Naive thymus-derived CD8-positive, alpha-beta T cell (primary cell): ENCODE data around the gene AEN. TPM values are rescaled to one million over a fixed set of nuclear protein-coding genes. Genes with fewer than 3 reads are reported as not detected.

Source experiments
- ATAC-seq, 2 donors: fragments of 150-1000 bp; cut with Tn5 transposase in 1 of 2; sonication (Bioruptor Pico), chemical (Tn5 transposase) in 1 of 2; 1 replicate in 1 of 2; 2 replicates in 1 of 2; pipeline ENCODE4 v1.10.0; 2021; ENCODE audit warnings: mild to moderate bottlenecking in 2 of 2, moderate library complexity in 2 of 2
- POLR2A ChIA-PET: fragments of 350-600 bp; sonication (Branson Sonifier 250); formaldehyde crosslinking; loops from one replicate; lab custom pipeline; 2021; ENCODE audit warnings: antibody characterized with exemption; lab: Charles Lee
- DNase-seq, 10 donors: peaks; one replicate each; pipeline versions ENCODE4 v3.0.0 to v3.0.0-alpha.2; 2020 to 2022
- H3K27ac Mint-ChIP-seq, 10 donors: one replicate each; pipeline ENCODE4 v1.8.0; 2020 to 2022; ENCODE audit warnings: mild to moderate bottlenecking in 10 of 10, mixed read lengths in 10 of 10, moderate library complexity in 4 of 10, inconsistent platforms in 1 of 10
- H3K27me3 Mint-ChIP-seq, 5 donors: one replicate each; pipeline ENCODE4 v1.8.0; 2021 to 2022; ENCODE audit warnings: mixed read lengths in 5 of 5
- H3K36me3 Mint-ChIP-seq, 3 donors: one replicate each; pipeline ENCODE4 v1.8.0; 2020 to 2022; ENCODE audit warnings: mixed read lengths in 3 of 3, mild to moderate bottlenecking in 2 of 3, inconsistent platforms in 1 of 3
- H3K4me1 Mint-ChIP-seq, 4 donors: one replicate each; pipeline ENCODE4 v1.8.0; 2021 to 2022; ENCODE audit warnings: mixed read lengths in 4 of 4
- H3K4me3 Mint-ChIP-seq, 10 donors: one replicate each; pipeline ENCODE4 v1.8.0; 2020 to 2022; ENCODE audit warnings: mild to moderate bottlenecking in 10 of 10, mixed read lengths in 10 of 10, moderate library complexity in 6 of 10, inconsistent platforms in 1 of 10
- H3K9me3 Mint-ChIP-seq, 9 donors: one replicate each; pipeline ENCODE4 v1.8.0; 2020 to 2022; ENCODE audit warnings: mixed read lengths in 9 of 9, mild to moderate bottlenecking in 3 of 9, inconsistent platforms in 1 of 9, moderate library complexity in 1 of 9
- polyA plus RNA-seq, 3 donors: library from polyadenylated mRNA; unstranded; fragments of 300-500 nt; fragmentation: Illumina TruSeq; gene quantifications; one replicate each; pipeline ENCODE4 v1.2.3, GENCODE V29; 2021
- total RNA-seq, 8 experiments: library from RNA in 2 of 8; stranded (reverse) in 2 of 8; gene quantifications; one replicate each; pipeline ENCODE4 v1.2.3 and lab custom pipeline; 2021 to 2026

The AEN gene
- total and polyA plus RNA-seq, 5 experiments from 2014 or later: 18.0 to 51.6 (median 32.9) TPM

DNA sequence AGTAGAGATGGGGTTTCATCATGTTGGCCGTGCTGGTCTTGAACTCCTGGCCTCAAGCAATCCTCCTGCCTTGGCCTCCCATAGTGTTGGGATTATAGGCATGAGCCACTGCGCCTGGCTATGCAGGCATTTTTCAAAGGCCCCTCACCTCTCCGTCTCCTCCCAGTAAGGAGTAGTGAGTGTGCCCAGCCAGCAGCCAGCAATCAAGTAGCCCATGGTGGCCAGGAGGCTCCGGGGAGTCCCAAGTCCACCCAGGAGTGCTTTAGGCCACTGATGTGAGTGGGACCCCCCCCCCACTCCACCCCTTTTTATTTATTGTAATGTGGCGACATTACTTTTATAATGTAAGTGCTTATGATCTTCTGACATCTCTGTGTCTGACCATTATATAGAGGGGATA lies 25.8 kb downstream of the AEN start:
- POLR2A ChIA-PET: interaction anchor here (4.3 to 8.4 kb wide), 3 partner anchors 10 to 21 kb away, joined by 34 to 80 read pairs (median 40); no protein-coding TSS in a partner anchor
- Mint-ChIP-seq H3K9me3 (no peaks in the 10 kb centered on the region), H3K4me1 (peaks cover 51 to 97% (median 93%) of the 10 kb centered on the region in 4 donors), H3K36me3 (peaks cover 0 to 50% (median 12%) of the 10 kb centered on the region in 3 donors), H3K27me3 (no peaks in the 10 kb centered on the region), H3K4me3 (peak overlapping the region in 7 of 10 donors; percentile 33 to 97 (median 80)), H3K27ac (peak overlapping the region; percentile 92 to 100 (median 98))
- ATAC-seq (no peak), DNase-seq (peak in 1 of 10 donors; percentile 11)

DNA sequence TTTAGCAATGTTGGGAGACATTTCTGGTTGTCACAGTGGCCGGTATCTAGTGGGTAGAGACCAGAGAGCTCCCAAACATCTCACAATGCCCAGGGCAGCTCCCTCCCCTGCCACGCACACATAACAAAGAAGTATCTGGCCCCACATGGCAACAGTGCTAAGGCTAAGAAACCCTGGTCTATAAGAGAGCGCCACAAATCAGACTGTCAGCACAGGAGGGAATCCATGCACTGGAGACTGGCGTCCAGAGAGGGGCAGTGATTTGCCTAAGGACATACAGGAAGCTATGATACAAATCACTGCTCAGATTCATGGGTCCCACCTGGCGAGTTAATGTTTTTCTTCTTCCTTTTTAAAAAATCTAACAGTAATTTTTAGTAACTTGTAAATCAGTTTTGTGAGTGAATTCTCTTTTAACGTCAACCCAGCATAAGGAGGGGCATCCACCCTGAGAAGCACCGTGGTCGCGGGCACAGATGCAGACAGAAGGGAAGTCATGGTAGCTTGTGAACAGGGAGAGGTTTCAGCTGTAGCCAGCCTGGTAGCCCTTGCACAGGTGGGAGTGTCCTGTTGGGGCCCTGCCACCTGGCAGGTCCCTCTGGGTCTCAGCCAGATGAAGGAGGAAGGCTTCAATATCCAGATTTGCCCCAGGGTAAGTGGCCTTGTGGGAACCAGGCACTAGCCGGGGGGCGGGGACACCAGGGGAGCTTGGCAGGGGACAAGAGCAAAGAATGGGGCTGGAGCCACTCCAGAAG lies 26.4 kb downstream of the AEN start:
- H3K36me3 Mint-ChIP-seq: peaks cover 0 to 44% (median 9%) of the 10 kb centered on the region in 3 donors
- no peaks in the 10 kb centered on the region for H3K9me3 Mint-ChIP-seq
- H3K27ac Mint-ChIP-seq: peak overlapping the region; percentile 92 to 100 (median 98)
- ATAC-seq (peak in 1 of 2 donors; percentile 37), DNase-seq (peak in 1 of 10 donors; percentile 17)
- peaks cover 46 to 92% (median 89%) of the 10 kb centered on the region in 4 donors for H3K4me1 Mint-ChIP-seq
- no peaks in the 10 kb centered on the region for H3K27me3 Mint-ChIP-seq
- peak overlapping the region; percentile 21 to 97 (median 82) for H3K4me3 Mint-ChIP-seq
- POLR2A ChIA-PET: interaction anchor here (1.6 to 8.4 kb wide), 4 partner anchors 9 to 21 kb away, joined by 4 to 80 read pairs (median 37); no protein-coding TSS in a partner anchor

DNA sequence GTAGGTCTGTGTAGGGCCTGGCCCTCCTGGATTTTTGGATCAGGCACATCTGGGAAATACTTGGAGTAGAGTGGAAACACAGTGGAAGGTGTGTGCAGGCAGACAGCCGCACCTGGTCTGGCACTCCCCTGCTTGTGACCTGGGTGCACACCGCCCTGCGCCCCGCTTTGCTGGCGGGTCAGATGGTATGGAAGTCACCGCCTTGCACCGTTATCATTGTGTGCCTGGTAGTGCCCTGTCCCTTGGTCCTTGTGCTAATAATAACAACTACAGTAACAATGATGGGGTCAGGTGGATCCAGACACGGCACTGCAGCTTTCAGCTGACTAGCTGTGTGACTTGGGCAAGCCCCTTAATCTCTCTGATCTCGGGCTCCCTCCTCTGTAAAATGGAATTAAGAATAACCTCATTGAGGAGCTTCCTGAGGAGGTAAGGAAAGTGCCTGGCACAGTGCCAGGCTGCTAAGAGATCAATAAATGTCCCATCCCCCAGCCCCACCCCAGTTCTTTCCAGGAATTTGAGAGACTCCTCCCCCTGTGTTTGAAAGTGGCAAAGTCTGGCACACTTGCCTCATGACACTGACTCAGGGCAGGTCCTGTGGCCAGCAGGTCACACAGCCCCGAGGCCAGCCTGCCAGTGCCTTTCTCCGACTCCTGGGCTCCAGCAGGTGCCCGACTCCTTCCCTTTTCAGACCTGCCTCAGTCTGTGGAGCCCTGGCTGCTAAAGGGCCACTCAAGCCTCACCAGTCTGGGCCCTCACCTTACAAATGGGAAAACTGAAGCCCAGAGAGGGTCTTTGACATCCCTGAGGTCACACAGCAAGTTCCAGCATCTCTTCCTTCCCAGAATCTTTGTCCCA lies 27.4 kb downstream of the AEN start:
- no peaks in the 10 kb centered on the region for H3K9me3 Mint-ChIP-seq
- ATAC-seq (no peak), DNase-seq (peak in 3 of 10 donors; percentile 19 to 44 (median 43))
- no peaks in the 10 kb centered on the region for H3K27me3 Mint-ChIP-seq
- H3K27ac Mint-ChIP-seq: peak overlapping the region; percentile 92 to 100 (median 98)
- peak overlapping the region; percentile 59 to 97 (median 82) for H3K4me3 Mint-ChIP-seq
- POLR2A ChIA-PET: interaction anchor here (1.1 to 8.4 kb wide), 7 partner anchors 8 to 27 kb away, joined by 3 to 80 read pairs (median 9); partner anchors contain the start of gene AEN
- H3K4me1 Mint-ChIP-seq: peaks cover 53 to 95% (median 94%) of the 10 kb centered on the region in 4 donors
- H3K36me3 Mint-ChIP-seq: peaks cover 0 to 47% (median 9%) of the 10 kb centered on the region in 3 donors

DNA sequence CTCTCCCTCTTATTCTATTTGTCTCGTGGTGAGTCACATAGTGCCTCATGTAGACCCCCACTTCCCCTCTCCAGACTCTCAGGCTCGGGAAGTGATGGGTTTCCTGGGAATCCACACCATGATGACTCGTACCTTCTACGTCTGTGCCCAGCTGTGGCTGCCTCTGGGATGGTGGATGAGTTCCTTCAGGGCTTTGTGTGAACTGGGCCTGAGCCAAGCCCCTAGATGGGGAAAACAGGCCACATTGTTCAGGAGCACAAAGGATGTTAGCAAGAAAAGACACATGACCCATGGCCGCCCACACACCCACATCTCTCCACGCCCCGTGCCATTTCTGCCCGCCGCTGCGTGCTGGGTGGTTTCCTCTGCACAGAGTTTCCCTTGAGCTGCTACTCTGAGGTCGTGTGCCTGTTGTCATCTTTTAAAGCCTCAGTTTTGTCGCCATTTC lies 28.2 kb downstream of the AEN start:
- Mint-ChIP-seq H3K9me3 (no peaks in the 10 kb centered on the region), H3K36me3 (peaks cover 0 to 41% (median 9%) of the 10 kb centered on the region in 3 donors), H3K4me3 (peak overlapping the region; percentile 59 to 97 (median 82)), H3K27ac (peak overlapping the region; percentile 92 to 100 (median 98)), H3K27me3 (no peaks in the 10 kb centered on the region), H3K4me1 (peaks cover 51 to 96% (median 94%) of the 10 kb centered on the region in 4 donors)
- ATAC-seq: peak; percentile 91 to 94
- POLR2A ChIA-PET: interaction anchor here (0.8 to 8.4 kb wide), 7 partner anchors 7 to 28 kb away, joined by 3 to 80 read pairs (median 9); partner anchors contain the start of gene AEN
- DNase-seq: peak; percentile 40 to 85 (median 66)

GRCh38 chr15:88649753-88650551 lies 28.8 kb downstream of the AEN start:
- no peaks in the 10 kb centered on the region for H3K27me3 Mint-ChIP-seq
- ATAC-seq (peak in 1 of 2 donors; percentile 2), DNase-seq (peak in 1 of 10 donors; percentile 11)
- H3K36me3 Mint-ChIP-seq: peaks cover 0 to 37% (median 14%) of the 10 kb centered on the region in 3 donors
- peak overlapping the region; percentile 92 to 100 (median 98) for H3K27ac Mint-ChIP-seq
- no peaks in the 10 kb centered on the region for H3K9me3 Mint-ChIP-seq
- peak overlapping the region; percentile 59 to 97 (median 82) for H3K4me3 Mint-ChIP-seq
- H3K4me1 Mint-ChIP-seq: peaks cover 51 to 96% (median 94%) of the 10 kb centered on the region in 4 donors
- POLR2A ChIA-PET: interaction anchor here (0.8 to 8.4 kb wide), 8 partner anchors 7 to 28 kb away, joined by 3 to 80 read pairs (median 6); partner anchors contain the start of gene AEN

GRCh38 chr15:88650556-88650955 lies 29.4 kb downstream of the AEN start:
- ATAC-seq: no peak
- no peaks in the 10 kb centered on the region for H3K27me3 Mint-ChIP-seq
- peaks cover 52 to 96% (median 94%) of the 10 kb centered on the region in 4 donors for H3K4me1 Mint-ChIP-seq
- peak overlapping the region; percentile 90 to 100 (median 98) for H3K27ac Mint-ChIP-seq
- H3K4me3 Mint-ChIP-seq: peak overlapping the region in 8 of 10 donors; percentile 52 to 80 (median 60)
- no peak for DNase-seq
- H3K36me3 Mint-ChIP-seq: peaks cover 0 to 35% (median 15%) of the 10 kb centered on the region in 3 donors
- H3K9me3 Mint-ChIP-seq: no peaks in the 10 kb centered on the region
- POLR2A ChIA-PET: interaction anchor here (0.9 to 8.4 kb wide), 5 partner anchors 6 to 29 kb away, joined by 3 to 80 read pairs (median 34); partner anchors contain the start of gene AEN

GRCh38 chr15:88651136-88651732 lies 30.1 kb downstream of the AEN start:
- H3K36me3 Mint-ChIP-seq: peaks cover 0 to 30% (median 11%) of the 10 kb centered on the region in 3 donors
- no peaks in the 10 kb centered on the region for H3K9me3 Mint-ChIP-seq
- DNase-seq: peak in 1 of 10 donors; percentile 3
- ATAC-seq: no peak
- peak overlapping the region; percentile 90 to 100 (median 98) for H3K27ac Mint-ChIP-seq
- POLR2A ChIA-PET: no interaction called here
- H3K27me3 Mint-ChIP-seq: no peaks in the 10 kb centered on the region
- peak overlapping the region in 9 of 10 donors; percentile 47 to 76 (median 57) for H3K4me3 Mint-ChIP-seq
- peaks cover 53 to 95% (median 93%) of the 10 kb centered on the region in 4 donors for H3K4me1 Mint-ChIP-seq

- H3K27me3 Mint-ChIP-seq: no peaks in the 10 kb centered on the region
- peaks cover 53 to 95% (median 91%) of the 10 kb centered on the region in 4 donors for H3K4me1 Mint-ChIP-seq
- peaks cover 0 to 28% (median 11%) of the 10 kb centered on the region in 3 donors for H3K36me3 Mint-ChIP-seq
Measured at GRCh38 chr15:88651971-88652370, 30.8 kb downstream of the AEN start.

DNA sequence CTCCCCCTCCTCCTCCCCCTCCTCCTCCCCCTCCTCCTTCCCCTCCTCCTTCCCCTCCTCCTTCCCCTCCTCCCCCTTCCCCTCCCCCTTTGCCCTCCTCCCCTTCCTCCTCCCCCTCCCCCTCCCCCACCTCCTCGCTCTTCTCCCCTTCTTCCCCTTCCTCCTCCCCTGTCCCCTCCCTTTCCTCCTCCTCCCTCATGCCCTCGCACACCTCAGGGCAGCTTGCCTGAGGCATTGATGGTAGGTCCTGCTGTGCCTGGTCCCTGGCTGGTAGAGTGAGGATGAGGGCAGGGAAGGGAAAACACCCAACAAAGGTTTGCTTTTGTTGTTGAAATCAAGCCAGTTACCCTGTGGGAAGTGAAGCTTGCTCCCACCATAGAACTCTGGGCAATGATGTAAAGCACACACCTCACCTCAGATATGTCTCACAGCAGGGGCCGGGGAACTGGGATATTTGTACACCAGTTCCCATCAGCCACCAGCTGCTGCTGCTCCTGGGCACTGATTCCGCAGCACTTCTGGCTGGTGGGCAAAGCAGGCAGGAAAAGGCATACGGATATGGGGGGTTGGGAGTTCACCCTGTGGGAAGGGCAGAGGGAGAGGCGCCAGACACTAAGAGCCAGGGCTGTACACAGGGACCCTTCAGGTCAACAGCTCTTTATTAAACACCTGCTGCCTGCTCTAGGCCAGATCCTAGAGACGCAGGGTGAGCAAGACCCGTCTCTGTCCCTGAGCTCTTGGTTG lies 31.5 kb downstream of the AEN start:
- no peaks in the 10 kb centered on the region for H3K9me3 Mint-ChIP-seq
- H3K4me1 Mint-ChIP-seq: peaks cover 56 to 95% (median 91%) of the 10 kb centered on the region in 4 donors
- POLR2A ChIA-PET: interaction anchor here (0.6 to 9.8 kb wide), 7 partner anchors 6 to 1198 kb away, joined by 3 to 80 read pairs (median 3); no protein-coding TSS in a partner anchor
- peak overlapping the region in 8 of 10 donors; percentile 59 to 75 (median 70) for H3K4me3 Mint-ChIP-seq
- no peaks in the 10 kb centered on the region for H3K27me3 Mint-ChIP-seq
- H3K36me3 Mint-ChIP-seq: peaks cover 0 to 23% (median 11%) of the 10 kb centered on the region in 3 donors
- ATAC-seq (no peak), DNase-seq (peak in 1 of 10 donors; percentile 15)
- peak overlapping the region; percentile 91 to 98 (median 94) for H3K27ac Mint-ChIP-seq

More at GRCh38 chr15:88651971-88652370, 30.8 kb downstream of the AEN start:
- ATAC-seq (no peak), DNase-seq (peak in 1 of 10 donors; percentile 16)
- POLR2A ChIA-PET: interaction anchor here (1.1 to 9.8 kb wide), 3 partner anchors 6 to 110 kb away, joined by 3 to 80 read pairs (median 9); no protein-coding TSS in a partner anchor
- Mint-ChIP-seq H3K27ac (peak overlapping the region; percentile 90 to 100 (median 98)), H3K9me3 (no peaks in the 10 kb centered on the region), H3K4me3 (peak overlapping the region in 6 of 10 donors; percentile 52 to 66 (median 56))
